ENCODE measurements around the gene SAA1.

The SAA1 gene

DNA sequence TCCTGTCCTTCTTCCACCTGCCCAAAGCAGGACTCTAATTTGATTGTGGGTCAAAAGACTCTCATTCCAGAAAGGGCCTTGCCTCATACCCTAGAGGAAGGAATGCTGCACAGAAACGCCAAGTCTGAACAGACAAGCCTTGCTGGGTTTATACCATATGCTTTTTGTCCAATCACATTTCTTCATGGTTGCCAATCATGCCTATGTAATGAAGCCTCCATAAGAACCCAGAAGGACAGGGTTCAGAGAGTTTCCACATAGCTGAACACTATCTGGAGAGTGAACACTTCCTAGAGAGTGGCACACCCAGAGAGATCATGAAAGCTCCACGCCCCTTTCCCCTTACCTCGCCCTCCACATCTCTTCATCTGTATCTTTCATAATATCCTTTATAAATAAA is 12.8 kb upstream of the SAA1 start:
- DNase-seq = peak in 1 of 2 donors; percentile 46
- no CpG with 5 or more reads among the region's 3 CpGs for WGBS (ENCODE audit: extremely low coverage, insufficient coverage, insufficient read length)
- H2BK12ac ChIP-seq (ENCODE audit: low read length) = no peak overlapping the region
- H2BK5ac ChIP-seq (ENCODE audit: low read depth, low read length, poor library complexity) = no peak overlapping the region
- H3K27me3 ChIP-seq (ENCODE audit: insufficient read depth, low read length) = no peaks in the 10 kb centered on the region
- H3K18ac ChIP-seq (ENCODE audit: low read length) = no peak overlapping the region
- H3K4ac ChIP-seq (ENCODE audit: low read depth, low read length) = no peak overlapping the region
- H3K36me3 ChIP-seq (ENCODE audit: control insufficient read depth in 1 of 2, insufficient read depth in 2 of 2, low read length in 2 of 2) = no peaks in the 10 kb centered on the region
- H3K79me1 ChIP-seq (ENCODE audit: low read length) = no peaks in the 10 kb centered on the region
- H4K8ac ChIP-seq (ENCODE audit: low read depth, low read length) = no peak overlapping the region
- no peak overlapping the region for H4K91ac ChIP-seq (ENCODE audit: low read depth, low read length)
- no peak overlapping the region for H3K4me2 ChIP-seq (ENCODE audit: low read length)
- no peak overlapping the region for H3K4me3 ChIP-seq (ENCODE audit: low read depth, low read length)
- H3K27ac ChIP-seq (ENCODE audit: low read depth, low read length) = no peak overlapping the region
- H3K23ac ChIP-seq (ENCODE audit: low read length) = no peak overlapping the region
- no peak overlapping the region for H2BK120ac ChIP-seq (ENCODE audit: insufficient read depth, low read length, poor library complexity)
- H2AFZ ChIP-seq (ENCODE audit: insufficient read depth, low read length, poor library complexity) = no peak overlapping the region
- peaks cover 3% of the 10 kb centered on the region for H3K9me3 ChIP-seq (ENCODE audit: insufficient read depth, low read depth, low read length)
- H3K9ac ChIP-seq (ENCODE audit: low read length) = no peak overlapping the region
- H3K79me2 ChIP-seq (ENCODE audit: control insufficient read depth, insufficient read depth, low read length, poor library complexity) = no peaks in the 10 kb centered on the region
- no peak overlapping the region for H3K14ac ChIP-seq (ENCODE audit: low read length)
- H2AK5ac ChIP-seq (ENCODE audit: low read length) = no peak overlapping the region
- no peak overlapping the region for H4K12ac ChIP-seq (ENCODE audit: low read depth, low read length)
- peaks cover 0 to 2% of the 10 kb centered on the region in 2 experiments for H3K4me1 ChIP-seq (ENCODE audit: control insufficient read depth in 1 of 2, insufficient read depth in 2 of 2, low read length in 2 of 2)

DNA sequence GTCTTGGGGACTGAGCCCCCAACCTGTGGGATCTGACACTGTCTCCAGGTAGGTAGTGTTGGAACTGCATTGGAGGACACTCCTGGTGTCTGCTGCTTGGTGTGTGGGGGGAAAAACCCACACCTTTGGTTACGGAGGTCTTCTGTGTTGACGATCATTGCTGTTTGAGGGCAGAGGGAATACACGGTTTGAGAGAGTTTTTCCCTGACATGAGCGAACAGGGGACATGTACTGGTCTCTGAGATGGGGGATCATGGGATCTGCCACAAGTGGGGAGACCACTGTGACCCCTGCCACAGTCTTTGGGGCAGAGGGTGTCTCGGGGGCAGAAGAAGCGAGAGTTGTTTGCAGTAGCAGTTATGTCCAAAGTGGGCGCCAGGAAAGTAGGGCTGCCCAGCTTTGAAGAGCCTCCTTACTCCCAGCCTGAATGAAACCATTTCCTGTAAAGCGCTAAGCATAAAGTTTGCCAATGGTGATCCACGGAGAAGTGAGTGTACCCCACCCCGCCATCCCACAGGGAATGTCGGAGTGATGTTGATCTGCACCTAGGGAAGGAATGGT is 12.2 kb upstream of the SAA1 start:
- Histone ChIP-seq H4K91ac (ENCODE audit: low read depth, low read length) (no peak overlapping the region), H3K14ac (ENCODE audit: low read length) (no peak overlapping the region), H3K79me1 (ENCODE audit: low read length) (no peaks in the 10 kb centered on the region), H2AFZ (ENCODE audit: insufficient read depth, low read length, poor library complexity) (no peak overlapping the region), H2BK12ac (ENCODE audit: low read length) (no peak overlapping the region), H3K36me3 (ENCODE audit: control insufficient read depth in 1 of 2, insufficient read depth in 2 of 2, low read length in 2 of 2) (no peaks in the 10 kb centered on the region), H3K18ac (ENCODE audit: low read length) (no peak overlapping the region), H2BK120ac (ENCODE audit: insufficient read depth, low read length, poor library complexity) (no peak overlapping the region), H4K12ac (ENCODE audit: low read depth, low read length) (no peak overlapping the region), H3K79me2 (ENCODE audit: control insufficient read depth, insufficient read depth, low read length, poor library complexity) (no peaks in the 10 kb centered on the region), H3K4me2 (ENCODE audit: low read length) (no peak overlapping the region), H3K9ac (ENCODE audit: low read length) (no peak overlapping the region), H3K23ac (ENCODE audit: low read length) (no peak overlapping the region), H3K27me3 (ENCODE audit: insufficient read depth, low read length) (no peaks in the 10 kb centered on the region), H3K4ac (ENCODE audit: low read depth, low read length) (no peak overlapping the region), H3K4me1 (ENCODE audit: control insufficient read depth in 1 of 2, insufficient read depth in 2 of 2, low read length in 2 of 2) (peaks cover 0 to 2% of the 10 kb centered on the region in 2 experiments), H3K9me3 (ENCODE audit: insufficient read depth, low read depth, low read length) (peaks cover 3% of the 10 kb centered on the region), H4K8ac (ENCODE audit: low read depth, low read length) (no peak overlapping the region), H3K4me3 (ENCODE audit: low read depth, low read length) (no peak overlapping the region), H2AK5ac (ENCODE audit: low read length) (no peak overlapping the region), H2BK5ac (ENCODE audit: low read depth, low read length, poor library complexity) (no peak overlapping the region), H3K27ac (ENCODE audit: low read depth, low read length) (no peak overlapping the region)
- WGBS (ENCODE audit: extremely low coverage, insufficient coverage, insufficient read length) = no CpG with 5 or more reads among the region's 11 CpGs
- DNase-seq = no peak

DNA sequence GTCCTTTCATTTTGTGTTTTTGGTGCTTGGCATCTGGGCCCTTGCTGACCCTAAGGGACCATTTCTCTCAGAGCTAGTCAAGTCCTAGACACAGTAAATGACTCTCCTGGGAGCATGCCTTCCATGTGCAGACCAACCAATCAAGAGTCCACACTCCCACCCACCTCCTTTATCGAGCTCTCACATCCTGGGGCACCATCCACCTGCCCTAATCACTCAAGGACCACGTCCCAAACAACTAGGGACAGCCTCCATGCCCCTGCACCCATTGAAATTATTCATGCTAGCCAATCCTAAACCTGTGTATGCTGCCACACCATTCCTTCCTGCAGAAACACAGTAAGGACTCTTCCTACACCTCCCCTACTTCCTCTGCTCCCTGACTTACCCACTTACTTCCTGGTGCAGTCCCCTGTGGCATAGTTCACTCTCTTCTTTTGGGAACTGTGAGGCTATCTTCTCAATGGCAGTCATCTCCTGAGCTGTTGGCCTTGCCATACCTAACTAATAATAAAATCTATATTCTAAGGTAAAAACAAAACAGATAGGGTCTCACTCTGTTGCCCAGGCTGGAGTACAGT is 11.2 kb upstream of the SAA1 start:
- no peak overlapping the region for H3K23ac ChIP-seq (ENCODE audit: low read length)
- no peaks in the 10 kb centered on the region for H3K36me3 ChIP-seq (ENCODE audit: control insufficient read depth in 1 of 2, insufficient read depth in 2 of 2, low read length in 2 of 2)
- H3K14ac ChIP-seq (ENCODE audit: low read length) = no peak overlapping the region
- H4K12ac ChIP-seq (ENCODE audit: low read depth, low read length) = no peak overlapping the region
- no peak overlapping the region for H3K4me3 ChIP-seq (ENCODE audit: low read depth, low read length)
- H3K4ac ChIP-seq (ENCODE audit: low read depth, low read length) = no peak overlapping the region
- no peaks in the 10 kb centered on the region for H3K79me2 ChIP-seq (ENCODE audit: control insufficient read depth, insufficient read depth, low read length, poor library complexity)
- no CpG with 5 or more reads among the region's 2 CpGs for WGBS (ENCODE audit: extremely low coverage, insufficient coverage, insufficient read length)
- no peak overlapping the region for H3K9ac ChIP-seq (ENCODE audit: low read length)
- no peak overlapping the region for H2BK120ac ChIP-seq (ENCODE audit: insufficient read depth, low read length, poor library complexity)
- no peak overlapping the region for H2BK12ac ChIP-seq (ENCODE audit: low read length)
- no peak overlapping the region for H2AK5ac ChIP-seq (ENCODE audit: low read length)
- no peak overlapping the region for H2BK5ac ChIP-seq (ENCODE audit: low read depth, low read length, poor library complexity)
- H3K79me1 ChIP-seq (ENCODE audit: low read length) = no peaks in the 10 kb centered on the region
- H4K8ac ChIP-seq (ENCODE audit: low read depth, low read length) = no peak overlapping the region
- no peak for DNase-seq
- H2AFZ ChIP-seq (ENCODE audit: insufficient read depth, low read length, poor library complexity) = no peak overlapping the region
- H3K18ac ChIP-seq (ENCODE audit: low read length) = no peak overlapping the region
- H3K27ac ChIP-seq (ENCODE audit: low read depth, low read length) = no peak overlapping the region
- H3K4me1 ChIP-seq (ENCODE audit: control insufficient read depth in 1 of 2, insufficient read depth in 2 of 2, low read length in 2 of 2) = no peaks in the 10 kb centered on the region
- no peak overlapping the region for H4K91ac ChIP-seq (ENCODE audit: low read depth, low read length)
- H3K4me2 ChIP-seq (ENCODE audit: low read length) = no peak overlapping the region
- peaks cover 3% of the 10 kb centered on the region for H3K9me3 ChIP-seq (ENCODE audit: insufficient read depth, low read depth, low read length)
- H3K27me3 ChIP-seq (ENCODE audit: insufficient read depth, low read length) = no peaks in the 10 kb centered on the region

DNA sequence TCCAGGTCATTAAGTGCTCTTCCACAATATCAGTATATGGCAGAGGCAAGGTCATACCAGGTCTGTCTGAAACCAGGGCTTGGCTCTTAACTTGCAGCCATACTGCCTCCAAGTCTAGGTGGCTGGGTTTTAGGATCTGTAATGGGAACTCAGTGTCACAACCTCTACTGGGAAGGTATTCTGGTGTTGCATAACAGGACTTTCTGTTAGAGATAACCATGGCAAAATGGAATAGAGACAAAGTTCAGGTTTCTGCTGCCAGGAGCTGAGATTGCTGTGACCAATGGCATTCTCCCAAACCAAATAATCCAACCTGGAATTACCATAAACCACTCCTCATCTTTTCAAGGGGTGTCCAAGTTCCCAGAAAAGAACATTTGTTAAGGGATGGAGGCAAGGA is 6.8 kb upstream of the SAA1 start:
- Histone ChIP-seq H2AFZ (ENCODE audit: insufficient read depth, low read length, poor library complexity) (no peak overlapping the region), H3K4me2 (ENCODE audit: low read length) (no peak overlapping the region), H3K9ac (ENCODE audit: low read length) (no peak overlapping the region), H3K4me3 (ENCODE audit: low read depth, low read length) (no peak overlapping the region), H3K4ac (ENCODE audit: low read depth, low read length) (no peak overlapping the region), H2BK5ac (ENCODE audit: low read depth, low read length, poor library complexity) (no peak overlapping the region), H4K91ac (ENCODE audit: low read depth, low read length) (no peak overlapping the region), H2BK120ac (ENCODE audit: insufficient read depth, low read length, poor library complexity) (no peak overlapping the region), H3K4me1 (ENCODE audit: control insufficient read depth in 1 of 2, insufficient read depth in 2 of 2, low read length in 2 of 2) (peaks cover 0 to 2% of the 10 kb centered on the region in 2 experiments), H4K8ac (ENCODE audit: low read depth, low read length) (no peak overlapping the region), H3K9me3 (ENCODE audit: insufficient read depth, low read depth, low read length) (peaks cover under 1% of the 10 kb centered on the region), H3K27me3 (ENCODE audit: insufficient read depth, low read length) (no peaks in the 10 kb centered on the region), H3K36me3 (ENCODE audit: control insufficient read depth in 1 of 2, insufficient read depth in 2 of 2, low read length in 2 of 2) (no peaks in the 10 kb centered on the region), H3K79me2 (ENCODE audit: control insufficient read depth, insufficient read depth, low read length, poor library complexity) (no peaks in the 10 kb centered on the region), H3K14ac (ENCODE audit: low read length) (no peak overlapping the region), H2BK12ac (ENCODE audit: low read length) (no peak overlapping the region), H4K12ac (ENCODE audit: low read depth, low read length) (no peak overlapping the region), H3K79me1 (ENCODE audit: low read length) (no peaks in the 10 kb centered on the region), H3K27ac (ENCODE audit: low read depth, low read length) (no peak overlapping the region), H3K18ac (ENCODE audit: low read length) (no peak overlapping the region), H3K23ac (ENCODE audit: low read length) (peak overlapping the region; percentile 34), H2AK5ac (ENCODE audit: low read length) (no peak overlapping the region)
- DNase-seq = peak in 1 of 2 donors; percentile 14

Data from trophoblast cell (in vitro differentiated cells and primary cell).